Measurements from ENCODE around the gene UNC93A.
"Not testable (repeated sequence)": the region's sequence is repeated elsewhere in the genome, so short reads cannot be mapped to it uniquely, and the experiment has no call there.

The UNC93A gene

GRCh38 chr6:167247814-167248595, 43.1 kb upstream of the UNC93A start:
- no peak for TF ChIP-seq CTCF (IDR thresholded peaks at IDR 0.05; ENCODE audit: extremely low read depth, insufficient read depth, missing control alignments)
- no peak for DNase-seq (ENCODE audit: low spot score)
- in situ Hi-C loops (cut with MboI; ENCODE audit: low pct_unique_long_range_greater_than_20kb, low sequenced_read_pairs, unreplicated experiment) = no loop called here

GRCh38 chr6:167248878-167249455, 42.1 kb upstream of the UNC93A start:
- in situ Hi-C loops (cut with MboI; ENCODE audit: low pct_unique_long_range_greater_than_20kb, low sequenced_read_pairs, unreplicated experiment); DNase-seq (ENCODE audit: low spot score): not testable (repeated sequence)

- TF ChIP-seq CTCF (IDR thresholded peaks at IDR 0.05; ENCODE audit: extremely low read depth, insufficient read depth, missing control alignments) = no peak
- no peak for DNase-seq (ENCODE audit: low spot score)
- in situ Hi-C loops (cut with MboI; ENCODE audit: low pct_unique_long_range_greater_than_20kb, low sequenced_read_pairs, unreplicated experiment) = no loop called here
Observed at GRCh38 chr6:167252271-167252670, 38.8 kb upstream of the UNC93A start.

GRCh38 chr6:167255918-167256553, 35.1 kb upstream of the UNC93A start:
- no peak for DNase-seq (ENCODE audit: low spot score)
- TF ChIP-seq CTCF (IDR thresholded peaks at IDR 0.05; ENCODE audit: extremely low read depth, insufficient read depth, missing control alignments) = no peak
- in situ Hi-C loops (cut with MboI; ENCODE audit: low pct_unique_long_range_greater_than_20kb, low sequenced_read_pairs, unreplicated experiment) = no loop called here

- TF ChIP-seq CTCF (IDR thresholded peaks at IDR 0.05; ENCODE audit: extremely low read depth, insufficient read depth, missing control alignments) = no peak
- no peak for DNase-seq (ENCODE audit: low spot score)
- in situ Hi-C loops (cut with MboI; ENCODE audit: low pct_unique_long_range_greater_than_20kb, low sequenced_read_pairs, unreplicated experiment) = no loop called here
Observed at GRCh38 chr6:167258646-167259045, 32.5 kb upstream of the UNC93A start.

- DNase-seq (ENCODE audit: low spot score); in situ Hi-C loops (cut with MboI; ENCODE audit: low pct_unique_long_range_greater_than_20kb, low sequenced_read_pairs, unreplicated experiment): not testable (repeated sequence)
Observed at GRCh38 chr6:167266057-167266829, 24.9 kb upstream of the UNC93A start.

GRCh38 chr6:167266830-167267555, 24.1 kb upstream of the UNC93A start:
- no peak for DNase-seq (ENCODE audit: low spot score)
- in situ Hi-C loops (cut with MboI; ENCODE audit: low pct_unique_long_range_greater_than_20kb, low sequenced_read_pairs, unreplicated experiment) = no loop called here
- TF ChIP-seq CTCF (IDR thresholded peaks at IDR 0.05; ENCODE audit: extremely low read depth, insufficient read depth, missing control alignments) = no peak

GRCh38 chr6:167267556-167267898, 23.6 kb upstream of the UNC93A start:
- DNase-seq (ENCODE audit: low spot score) = not testable (repeated sequence)

More at GRCh38 chr6:167267556-167267898, 23.6 kb upstream of the UNC93A start:
- in situ Hi-C loops (cut with MboI; ENCODE audit: low pct_unique_long_range_greater_than_20kb, low sequenced_read_pairs, unreplicated experiment) = not testable (repeated sequence)

Measured in GM13977 (cell line).